HUES48 (cell line): ENCODE data around the gene SRPRB.

Experiments
- H3K27ac ChIP-seq: one replicate; pipeline ENCODE4 v1.7.0; 2013; ENCODE audit warnings: low read depth, low read length, inconsistent platforms
- H3K27me3 ChIP-seq: 2 replicates; pipeline ENCODE4 v1.6.1; 2013; ENCODE audit warnings: mild to moderate bottlenecking, low read length; ENCODE audit not compliant: control insufficient read depth, insufficient read depth
- H3K36me3 ChIP-seq: 2 replicates; pipeline ENCODE4 v1.6.1; 2013; ENCODE audit warnings: low read length; ENCODE audit not compliant: control insufficient read depth, insufficient read depth
- H3K4me1 ChIP-seq: 2 replicates; pipeline ENCODE4 v1.6.1; 2013; ENCODE audit warnings: mild to moderate bottlenecking, low read length; ENCODE audit not compliant: control insufficient read depth, insufficient read depth
- H3K4me3 ChIP-seq: 2 replicates; pipeline ENCODE4 v1.5.1; 2013; ENCODE audit warnings: mild to moderate bottlenecking, low read depth, low read length
- H3K9ac ChIP-seq: 2 replicates; pipeline ENCODE4 v1.6.1; 2013; ENCODE audit warnings: mild to moderate bottlenecking, low read depth, low read length, moderate library complexity
- H3K9me3 ChIP-seq: 2 replicates; pipeline ENCODE4 v1.6.1; 2013; ENCODE audit warnings: low read length; ENCODE audit not compliant: control insufficient read depth, insufficient read depth

Gene SRPRB

GRCh38 chr3:133805702-133806475, at the start of gene SRPRB:
Gene SRPRB, plus strand, starts transcription at chr3:133805815. Its CDS starts 34 bp downstream, at chr3:133805849.
- Histone ChIP-seq H3K9me3 (no peaks in the 10 kb centered on the region), H3K27ac (peak within 1 kb of the TSS; percentile 8), H3K9ac (peak within 1 kb of the TSS; percentile 84), H3K36me3 (peaks cover 27% of the 10 kb centered on the region), H3K4me1 (peaks cover 8% of the 10 kb centered on the region; the same call in 1 of the 2 replicates), H3K4me3 (peak within 1 kb of the TSS; percentile 98), H3K27me3 (no peaks in the 10 kb centered on the region; the same call in 1 of the 2 replicates)

- Histone ChIP-seq H3K9me3 (no peaks in the 10 kb centered on the region), H3K9ac (no peak overlapping the region), H3K4me1 (peaks cover 18% of the 10 kb centered on the region), H3K4me3 (no peak overlapping the region), H3K27ac (no peak overlapping the region), H3K27me3 (no peaks in the 10 kb centered on the region), H3K36me3 (no peaks in the 10 kb centered on the region)
Observed at GRCh38 chr3:133756716-133757694, 48.6 kb upstream of the SRPRB start.

- Histone ChIP-seq H3K36me3 (no peaks in the 10 kb centered on the region), H3K27ac (no peak overlapping the region), H3K9ac (no peak overlapping the region), H3K4me1 (peaks cover 18% of the 10 kb centered on the region), H3K4me3 (no peak overlapping the region), H3K27me3 (no peaks in the 10 kb centered on the region), H3K9me3 (no peaks in the 10 kb centered on the region)
Observed at GRCh38 chr3:133757701-133758567, 47.7 kb upstream of the SRPRB start.

GRCh38 chr3:133758568-133758928, 47.1 kb upstream of the SRPRB start:
- Histone ChIP-seq H3K27me3 (no peaks in the 10 kb centered on the region), H3K36me3 (no peaks in the 10 kb centered on the region), H3K4me3 (no peak overlapping the region), H3K9ac (no peak overlapping the region), H3K4me1 (peaks cover 18% of the 10 kb centered on the region), H3K9me3 (no peaks in the 10 kb centered on the region), H3K27ac (no peak overlapping the region)

GRCh38 chr3:133758964-133759739, 46.5 kb upstream of the SRPRB start:
- Histone ChIP-seq H3K4me3 (no peak overlapping the region), H3K27me3 (no peaks in the 10 kb centered on the region), H3K4me1 (peaks cover 18% of the 10 kb centered on the region), H3K9me3 (no peaks in the 10 kb centered on the region), H3K9ac (no peak overlapping the region), H3K27ac (no peak overlapping the region), H3K36me3 (no peaks in the 10 kb centered on the region)

- Histone ChIP-seq H3K4me3 (no peak overlapping the region), H3K9me3 (no peaks in the 10 kb centered on the region), H3K4me1 (peaks cover 18% of the 10 kb centered on the region), H3K27ac (no peak overlapping the region), H3K36me3 (no peaks in the 10 kb centered on the region), H3K27me3 (no peaks in the 10 kb centered on the region), H3K9ac (no peak overlapping the region)
Observed at GRCh38 chr3:133759740-133760305, 45.8 kb upstream of the SRPRB start.

- no peaks in the 10 kb centered on the region for H3K36me3 ChIP-seq
- H3K4me1 ChIP-seq, result peaks cover 18% of the 10 kb centered on the region
- no peaks in the 10 kb centered on the region for H3K9me3 ChIP-seq
- no peak overlapping the region for H3K4me3 ChIP-seq
- no peak overlapping the region for H3K9ac ChIP-seq
- H3K27me3 ChIP-seq, result no peaks in the 10 kb centered on the region
- H3K27ac ChIP-seq, result no peak overlapping the region
Observed at GRCh38 chr3:133760916-133761315, 44.7 kb upstream of the SRPRB start.

GRCh38 chr3:133761605-133762484, 43.8 kb upstream of the SRPRB start:
- Histone ChIP-seq H3K9ac (no peak overlapping the region), H3K4me3 (no peak overlapping the region), H3K36me3 (no peaks in the 10 kb centered on the region), H3K27me3 (no peaks in the 10 kb centered on the region), H3K9me3 (no peaks in the 10 kb centered on the region), H3K4me1 (peaks cover 18% of the 10 kb centered on the region), H3K27ac (no peak overlapping the region)

- Histone ChIP-seq H3K4me3 (no peak overlapping the region), H3K9me3 (no peaks in the 10 kb centered on the region), H3K9ac (no peak overlapping the region), H3K36me3 (no peaks in the 10 kb centered on the region), H3K4me1 (peaks cover 14% of the 10 kb centered on the region), H3K27ac (no peak overlapping the region), H3K27me3 (no peaks in the 10 kb centered on the region)
Observed at GRCh38 chr3:133762539-133762938, 43.1 kb upstream of the SRPRB start.
